Astrocyte (in vitro differentiated cells and primary cell): ENCODE measurements around the gene MED27. TPM values are rescaled to one million over a fixed set of nuclear protein-coding genes. Genes with fewer than 3 reads are reported as not detected.

Source experiments
- DNase-seq: peaks from one replicate; pipeline ENCODE4 v3.0.0-alpha.2; 2010; ENCODE audit warnings: low read depth
- FAIRE-seq: peaks from 2 replicates; lab custom pipeline; 2011; peaks lifted over from hg19 to GRCh38; lab: Jason Lieb, UNC
- H2AFZ ChIP-seq: 2 replicates; pipeline ENCODE4 v1.6.0; 2012; ENCODE audit warnings: low read depth, low read length, inconsistent platforms
- H3K27ac ChIP-seq: 2 replicates; pipeline ENCODE4 v1.5.1; 2011; ENCODE audit warnings: low read depth, low read length, inconsistent platforms
- H3K27me3 ChIP-seq: 2 replicates; pipeline ENCODE4 v1.6.0; 2011; ENCODE audit warnings: low read length, inconsistent platforms; ENCODE audit not compliant: insufficient read depth
- H3K36me3 ChIP-seq: 2 replicates; pipeline ENCODE4 v1.5.1; 2011; ENCODE audit warnings: low read length, inconsistent platforms; ENCODE audit not compliant: insufficient read depth
- H3K4me1 ChIP-seq: 2 replicates; pipeline ENCODE4 v1.5.1; 2011; ENCODE audit warnings: low read length, inconsistent platforms; ENCODE audit not compliant: insufficient read depth
- H3K4me2 ChIP-seq: 2 replicates; pipeline ENCODE4 v1.6.0; 2012; ENCODE audit warnings: low read length, inconsistent platforms
- H3K4me3 ChIP-seq: 2 replicates; pipeline ENCODE4 v1.5.1; 2011; ENCODE audit warnings: low read depth, mild to moderate bottlenecking, low read length, inconsistent platforms; ENCODE audit not compliant: insufficient read depth
- H3K79me2 ChIP-seq: 2 replicates; pipeline ENCODE4 v1.6.0; 2012; ENCODE audit warnings: mild to moderate bottlenecking, low read length, inconsistent platforms; ENCODE audit not compliant: insufficient read depth
- H3K9ac ChIP-seq: 2 replicates; pipeline ENCODE4 v1.6.0; 2012; ENCODE audit warnings: mild to moderate bottlenecking, low read length, inconsistent platforms
- H3K9me3 ChIP-seq: 2 replicates; pipeline ENCODE4 v1.5.1; 2012; ENCODE audit warnings: low read depth, mild to moderate bottlenecking, low read length, inconsistent platforms; ENCODE audit not compliant: insufficient read depth
- H4K20me1 ChIP-seq: 2 replicates; pipeline ENCODE4 v1.6.0; 2012; ENCODE audit warnings: low read length, inconsistent platforms; ENCODE audit not compliant: insufficient read depth
- H3K27ac Mint-ChIP-seq: one replicate; pipeline ENCODE4 v1.8.0; 2021; ENCODE audit warnings: mild to moderate bottlenecking, mixed read lengths; ENCODE audit not compliant: unreplicated experiment
- H3K27me3 Mint-ChIP-seq: one replicate; pipeline ENCODE4 v1.8.0; 2021; ENCODE audit warnings: low read depth, mixed read lengths; ENCODE audit not compliant: unreplicated experiment
- H3K36me3 Mint-ChIP-seq: one replicate; pipeline ENCODE4 v1.8.0; 2021; ENCODE audit warnings: low read depth, mixed read lengths; ENCODE audit not compliant: unreplicated experiment
- H3K4me1 Mint-ChIP-seq: one replicate; pipeline ENCODE4 v1.8.0; 2021; ENCODE audit warnings: low read depth, mixed read lengths; ENCODE audit not compliant: unreplicated experiment
- H3K4me3 Mint-ChIP-seq: one replicate; pipeline ENCODE4 v1.8.0; 2021; ENCODE audit warnings: mild to moderate bottlenecking, moderate library complexity, mixed read lengths; ENCODE audit not compliant: unreplicated experiment
- H3K9me3 Mint-ChIP-seq: one replicate; pipeline ENCODE4 v1.8.0; 2021; ENCODE audit warnings: mild to moderate bottlenecking, mixed read lengths; ENCODE audit not compliant: unreplicated experiment
- EZH2 ChIP-seq: IDR thresholded peaks from 2 replicates; pipeline ENCODE4 v1.6.1; 2012; ENCODE audit warnings: mild to moderate bottlenecking, low read length, inconsistent platforms; ENCODE audit not compliant: insufficient read depth
- total RNA-seq: library from RNA; stranded (reverse); gene quantifications from 2 replicates; pipeline ENCODE4 v1.2.1, GENCODE V29; 2021
- TF ChIP-seq, protein P1 (sequence below): IDR thresholded peaks from 2 replicates; pipeline ENCODE4 v1.5.1; 2011; ENCODE audit warnings: low read depth, mild to moderate bottlenecking, inconsistent platforms, low read length, moderate library complexity; ENCODE audit not compliant: insufficient read depth

Gene MED27
- total RNA-seq, 1 donor from 2014 or later, result 26.9 TPM

- H4K20me1 ChIP-seq, result peaks cover 39% of the 10 kb centered on the region
- no peak overlapping the region for H2AFZ ChIP-seq
- peak overlapping the region; percentile 92 for H3K9ac ChIP-seq
- peak overlapping the region; percentile 85 for H3K27ac ChIP-seq
- peak overlapping the region; percentile 84 for H3K4me3 ChIP-seq
- H3K36me3 Mint-ChIP-seq, result peaks cover 3% of the 10 kb centered on the region
- no peak for FAIRE-seq
- peaks cover 61% of the 10 kb centered on the region for H3K79me2 ChIP-seq
- peak overlapping the region; percentile 96 for H3K4me3 Mint-ChIP-seq
- H3K4me1 Mint-ChIP-seq, result peaks cover 13% of the 10 kb centered on the region
- H3K27me3 ChIP-seq, result no peaks in the 10 kb centered on the region
- peaks cover 34% of the 10 kb centered on the region for H3K4me1 ChIP-seq
- peak; percentile 76 for DNase-seq
- no peaks in the 10 kb centered on the region for H3K9me3 Mint-ChIP-seq
- peak overlapping the region; percentile 100 for H3K4me2 ChIP-seq
- H3K27me3 Mint-ChIP-seq, result no peaks in the 10 kb centered on the region
- no peak overlapping the region for H3K27ac Mint-ChIP-seq
- TF ChIP-seq EZH2, result no peak
- TF ChIP-seq, protein P1, sequence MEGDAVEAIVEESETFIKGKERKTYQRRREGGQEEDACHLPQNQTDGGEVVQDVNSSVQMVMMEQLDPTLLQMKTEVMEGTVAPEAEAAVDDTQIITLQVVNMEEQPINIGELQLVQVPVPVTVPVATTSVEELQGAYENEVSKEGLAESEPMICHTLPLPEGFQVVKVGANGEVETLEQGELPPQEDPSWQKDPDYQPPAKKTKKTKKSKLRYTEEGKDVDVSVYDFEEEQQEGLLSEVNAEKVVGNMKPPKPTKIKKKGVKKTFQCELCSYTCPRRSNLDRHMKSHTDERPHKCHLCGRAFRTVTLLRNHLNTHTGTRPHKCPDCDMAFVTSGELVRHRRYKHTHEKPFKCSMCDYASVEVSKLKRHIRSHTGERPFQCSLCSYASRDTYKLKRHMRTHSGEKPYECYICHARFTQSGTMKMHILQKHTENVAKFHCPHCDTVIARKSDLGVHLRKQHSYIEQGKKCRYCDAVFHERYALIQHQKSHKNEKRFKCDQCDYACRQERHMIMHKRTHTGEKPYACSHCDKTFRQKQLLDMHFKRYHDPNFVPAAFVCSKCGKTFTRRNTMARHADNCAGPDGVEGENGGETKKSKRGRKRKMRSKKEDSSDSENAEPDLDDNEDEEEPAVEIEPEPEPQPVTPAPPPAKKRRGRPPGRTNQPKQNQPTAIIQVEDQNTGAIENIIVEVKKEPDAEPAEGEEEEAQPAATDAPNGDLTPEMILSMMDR, result no peak
- H3K9me3 ChIP-seq, result no peaks in the 10 kb centered on the region
- H3K36me3 ChIP-seq, result peaks cover 10% of the 10 kb centered on the region
Measured at GRCh38 chr9:132077881-132078698, 1.6 kb downstream of the MED27 start.

DNA sequence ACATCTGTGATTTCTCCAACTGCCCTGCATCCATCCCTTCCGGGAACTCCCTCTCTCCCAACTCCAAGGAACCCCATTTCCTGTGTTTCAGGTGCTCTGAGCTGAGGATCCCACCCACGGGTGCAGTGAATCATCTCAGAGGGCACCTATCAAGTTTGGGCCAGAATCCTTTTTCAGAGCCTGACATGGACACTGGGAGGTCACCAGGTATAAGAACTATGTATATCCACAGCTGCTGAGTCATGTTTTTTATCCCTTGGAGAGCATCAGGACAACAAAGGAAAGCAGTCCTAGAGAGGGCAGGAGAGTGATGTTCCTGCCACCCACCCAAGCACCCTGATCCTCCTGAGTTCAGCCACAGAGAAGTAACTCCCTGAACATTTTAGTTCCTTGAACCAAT, 3.8 kb downstream of the MED27 start:
- Histone ChIP-seq H3K9me3 (no peaks in the 10 kb centered on the region), H3K79me2 (peaks cover 83% of the 10 kb centered on the region), H3K27me3 (no peaks in the 10 kb centered on the region), H3K4me1 (peaks cover 34% of the 10 kb centered on the region), H3K4me2 (peak overlapping the region; percentile 15), H2AFZ (no peak overlapping the region), H3K9ac (no peak overlapping the region), H3K27ac (no peak overlapping the region), H4K20me1 (peaks cover 61% of the 10 kb centered on the region), H3K4me3 (no peak overlapping the region), H3K36me3 (peaks cover 10% of the 10 kb centered on the region)
- H3K27me3 Mint-ChIP-seq, result no peaks in the 10 kb centered on the region
- FAIRE-seq, result no peak
- peaks cover 13% of the 10 kb centered on the region for H3K4me1 Mint-ChIP-seq
- no peak overlapping the region for H3K4me3 Mint-ChIP-seq
- H3K9me3 Mint-ChIP-seq, result no peaks in the 10 kb centered on the region
- no peak for TF ChIP-seq EZH2
- TF ChIP-seq, protein P1, result no peak
- H3K27ac Mint-ChIP-seq, result peak overlapping the region; percentile 5
- H3K36me3 Mint-ChIP-seq, result peaks cover 6% of the 10 kb centered on the region
- no peak for DNase-seq

DNA sequence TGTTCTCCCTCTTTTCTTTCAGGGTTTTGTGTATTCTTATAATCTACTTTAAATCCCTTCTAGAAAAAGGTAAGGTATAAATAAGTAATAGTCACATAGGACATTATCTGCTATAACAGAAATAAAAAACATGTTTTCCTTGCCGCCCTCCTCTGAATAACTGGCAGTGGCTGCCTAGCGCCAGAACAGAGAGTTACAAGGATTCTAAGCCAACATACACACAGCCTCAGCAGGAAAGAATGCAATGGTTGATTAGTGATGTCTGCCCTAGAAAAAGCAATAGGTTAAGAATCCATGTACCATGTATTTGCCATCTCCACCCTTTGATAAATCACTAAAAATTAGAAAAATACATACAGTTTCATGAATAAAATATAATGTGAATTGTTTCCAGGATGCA, 4.9 kb downstream of the MED27 start:
- H3K36me3 Mint-ChIP-seq, result peaks cover 7% of the 10 kb centered on the region
- H3K9ac ChIP-seq, result no peak overlapping the region
- DNase-seq (peak; percentile 81), FAIRE-seq (no peak)
- peaks cover 16% of the 10 kb centered on the region for H3K4me1 Mint-ChIP-seq
- H3K27ac ChIP-seq, result peak overlapping the region; percentile 13
- H3K27me3 Mint-ChIP-seq, result no peaks in the 10 kb centered on the region
- no peaks in the 10 kb centered on the region for H3K9me3 ChIP-seq
- TF ChIP-seq EZH2, result no peak
- TF ChIP-seq, protein P1, result no peak
- H4K20me1 ChIP-seq, result peaks cover 72% of the 10 kb centered on the region
- H3K4me2 ChIP-seq, result peak overlapping the region; percentile 24
- no peak overlapping the region for H2AFZ ChIP-seq
- peaks cover 38% of the 10 kb centered on the region for H3K4me1 ChIP-seq
- no peaks in the 10 kb centered on the region for H3K27me3 ChIP-seq
- H3K4me3 ChIP-seq, result no peak overlapping the region
- H3K9me3 Mint-ChIP-seq, result no peaks in the 10 kb centered on the region
- H3K4me3 Mint-ChIP-seq, result no peak overlapping the region
- no peak overlapping the region for H3K27ac Mint-ChIP-seq
- H3K79me2 ChIP-seq, result peaks cover 92% of the 10 kb centered on the region
- peaks cover 10% of the 10 kb centered on the region for H3K36me3 ChIP-seq
